Thyroid gland (tissue), 4 donors: ENCODE measurements around the gene RPS6KA4.

ENCODE experiments used
- POLR2A ChIP-seq, 2 donors: fragments of 450-650 bp; IDR thresholded peaks; one replicate each; pipeline ENCODE4 v1.6.1; 2017; ENCODE audit warnings: antibody characterized with exemption in 2 of 2, mild to moderate bottlenecking in 2 of 2, moderate library complexity in 1 of 2
- TF ChIP-seq, protein P1 (sequence below), 6 experiments: fragments of 200-600 bp in 3 of 6; fragments of 450-650 bp in 3 of 6; sonication (generic) in 3 of 6; IDR thresholded peaks; one replicate each; pipeline ENCODE4 v1.5.1; 2016 to 2019; ENCODE audit warnings: antibody characterized with exemption in 6 of 6, mild to moderate bottlenecking in 2 of 6, inconsistent platforms in 1 of 6, moderate library complexity in 1 of 6

- TF ChIP-seq, protein P1, sequence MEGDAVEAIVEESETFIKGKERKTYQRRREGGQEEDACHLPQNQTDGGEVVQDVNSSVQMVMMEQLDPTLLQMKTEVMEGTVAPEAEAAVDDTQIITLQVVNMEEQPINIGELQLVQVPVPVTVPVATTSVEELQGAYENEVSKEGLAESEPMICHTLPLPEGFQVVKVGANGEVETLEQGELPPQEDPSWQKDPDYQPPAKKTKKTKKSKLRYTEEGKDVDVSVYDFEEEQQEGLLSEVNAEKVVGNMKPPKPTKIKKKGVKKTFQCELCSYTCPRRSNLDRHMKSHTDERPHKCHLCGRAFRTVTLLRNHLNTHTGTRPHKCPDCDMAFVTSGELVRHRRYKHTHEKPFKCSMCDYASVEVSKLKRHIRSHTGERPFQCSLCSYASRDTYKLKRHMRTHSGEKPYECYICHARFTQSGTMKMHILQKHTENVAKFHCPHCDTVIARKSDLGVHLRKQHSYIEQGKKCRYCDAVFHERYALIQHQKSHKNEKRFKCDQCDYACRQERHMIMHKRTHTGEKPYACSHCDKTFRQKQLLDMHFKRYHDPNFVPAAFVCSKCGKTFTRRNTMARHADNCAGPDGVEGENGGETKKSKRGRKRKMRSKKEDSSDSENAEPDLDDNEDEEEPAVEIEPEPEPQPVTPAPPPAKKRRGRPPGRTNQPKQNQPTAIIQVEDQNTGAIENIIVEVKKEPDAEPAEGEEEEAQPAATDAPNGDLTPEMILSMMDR (IDR thresholded peaks at IDR 0.05) = no peak
- no peak for TF ChIP-seq POLR2A (IDR thresholded peaks at IDR 0.05)
These were observed 36.1 kb upstream of the RPS6KA4 start for GRCh38 chr11:64322925-64323260.
